HG03095 (cell line): ENCODE data around the gene LETM1.

Source experiments
- ATAC-seq: cut with Tn5 transposase; IDR thresholded peaks from one replicate; pipeline ENCODE4 v1.9.1; 2021; ENCODE audit warnings: moderate library complexity; ENCODE audit not compliant: unreplicated experiment

The LETM1 gene

DNA sequence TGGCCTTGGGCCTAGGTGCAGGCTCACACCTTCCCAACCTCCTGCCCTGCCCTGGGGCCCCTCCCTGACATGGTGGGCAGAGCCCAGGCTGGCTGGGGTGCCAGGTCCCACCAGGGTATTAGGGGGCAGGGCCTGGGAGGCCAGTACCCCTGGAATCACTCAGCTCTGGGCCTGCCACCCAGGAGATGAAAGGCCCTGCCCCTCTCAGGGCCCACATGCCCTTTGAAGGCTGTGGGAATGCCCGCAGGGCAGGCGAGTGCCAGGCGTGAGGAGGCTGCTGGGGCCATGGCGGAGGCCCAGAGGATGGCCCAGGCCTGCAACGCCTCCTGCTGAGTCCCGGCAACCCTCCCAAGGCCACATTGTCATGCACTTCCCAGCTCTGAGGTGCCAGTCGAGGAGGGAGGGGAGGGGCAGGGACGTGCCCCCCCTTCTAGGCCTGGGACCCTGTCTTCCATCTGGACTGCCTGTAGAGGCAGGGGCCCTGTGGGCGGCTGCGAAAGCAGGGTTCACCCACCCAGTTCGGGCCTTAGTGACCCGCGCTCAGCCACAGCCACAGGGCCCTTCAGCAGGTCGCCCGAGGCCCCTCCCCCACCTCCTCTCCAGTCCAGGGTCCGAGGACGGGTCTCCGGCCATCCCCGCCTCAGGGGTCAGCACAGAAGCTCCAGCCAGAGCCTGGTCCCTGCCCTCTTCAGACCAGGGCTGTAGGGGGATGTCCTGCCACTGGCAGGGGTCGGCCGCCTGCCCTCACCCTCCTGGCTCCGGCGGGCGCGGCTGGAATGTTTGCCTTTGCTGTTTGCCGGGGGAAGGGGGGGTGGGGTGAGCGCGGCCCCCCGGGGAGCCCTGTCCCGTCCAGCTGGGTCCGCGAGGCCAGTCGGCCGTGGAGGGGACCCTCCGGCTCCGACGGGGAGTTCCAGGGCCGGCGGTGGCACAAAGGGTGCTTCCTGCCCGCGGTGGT is 89.6 kb downstream of the LETM1 start:
- no peak for ATAC-seq

DNA sequence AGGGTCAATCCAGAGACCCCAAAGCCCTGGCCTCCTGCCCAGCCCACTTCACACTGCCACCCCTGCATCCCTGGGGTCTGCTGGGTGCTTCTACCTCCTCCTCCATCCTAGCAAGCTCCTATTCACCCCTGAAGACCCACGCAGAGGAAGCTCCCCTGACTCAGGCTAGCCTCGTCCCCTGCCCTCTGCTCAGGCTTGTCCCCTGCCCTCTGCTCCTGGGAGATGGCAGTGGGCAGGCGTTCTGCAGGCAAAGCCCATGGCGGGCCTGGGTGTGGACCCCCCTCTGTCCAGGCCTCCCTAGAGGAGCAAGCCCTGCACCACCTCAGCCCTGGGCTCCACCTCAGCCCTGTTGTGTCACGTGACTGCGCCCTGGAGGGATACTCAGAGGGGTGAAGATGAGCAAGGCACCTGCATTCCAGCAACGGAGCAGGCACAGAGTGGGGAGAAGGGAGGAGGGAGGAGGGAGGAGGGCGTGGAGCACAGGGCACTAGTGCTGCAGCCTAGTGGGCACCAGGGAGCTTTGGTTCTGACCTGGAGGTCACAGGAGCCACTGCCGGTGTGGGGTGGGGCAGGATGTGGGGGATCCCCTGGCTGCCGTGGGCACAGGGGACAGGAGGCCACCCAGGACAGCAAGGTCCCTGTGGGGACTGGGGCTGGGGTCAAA is 90.4 kb downstream of the LETM1 start:
- no peak for ATAC-seq

- no peak for ATAC-seq
Observed at GRCh38 chr4:1764670-1765069, 91.3 kb downstream of the LETM1 start.

DNA sequence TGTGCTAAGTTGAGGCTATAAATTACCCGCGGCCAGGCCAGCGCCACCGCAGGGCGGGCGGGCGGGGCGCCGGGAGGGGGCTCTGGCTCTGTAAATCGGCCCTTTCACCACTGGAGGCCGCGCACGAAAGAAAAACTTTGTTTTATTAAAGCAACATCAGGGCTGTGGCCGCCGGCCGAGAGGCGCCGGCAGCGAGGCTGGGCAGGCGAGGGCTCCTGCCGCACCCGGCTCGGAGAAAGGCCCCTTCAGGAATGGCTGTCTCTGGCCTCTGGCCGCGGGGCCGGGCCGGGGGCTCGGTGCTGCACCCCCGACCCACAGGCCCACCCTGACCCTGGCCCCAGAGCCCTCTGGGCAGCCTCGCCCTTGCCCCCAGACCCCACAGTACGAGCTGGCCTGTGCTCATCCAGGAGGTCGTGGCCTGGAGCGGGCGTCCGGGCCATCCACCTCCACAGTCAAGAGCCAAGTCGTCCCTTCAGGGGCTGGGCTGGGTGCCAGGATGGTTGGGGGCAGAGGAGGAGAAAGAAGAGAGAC is 92.3 kb downstream of the LETM1 start:
- ATAC-seq: no peak

- no peak for ATAC-seq
Observed at GRCh38 chr4:1763070-1763549, 92.8 kb downstream of the LETM1 start.

DNA sequence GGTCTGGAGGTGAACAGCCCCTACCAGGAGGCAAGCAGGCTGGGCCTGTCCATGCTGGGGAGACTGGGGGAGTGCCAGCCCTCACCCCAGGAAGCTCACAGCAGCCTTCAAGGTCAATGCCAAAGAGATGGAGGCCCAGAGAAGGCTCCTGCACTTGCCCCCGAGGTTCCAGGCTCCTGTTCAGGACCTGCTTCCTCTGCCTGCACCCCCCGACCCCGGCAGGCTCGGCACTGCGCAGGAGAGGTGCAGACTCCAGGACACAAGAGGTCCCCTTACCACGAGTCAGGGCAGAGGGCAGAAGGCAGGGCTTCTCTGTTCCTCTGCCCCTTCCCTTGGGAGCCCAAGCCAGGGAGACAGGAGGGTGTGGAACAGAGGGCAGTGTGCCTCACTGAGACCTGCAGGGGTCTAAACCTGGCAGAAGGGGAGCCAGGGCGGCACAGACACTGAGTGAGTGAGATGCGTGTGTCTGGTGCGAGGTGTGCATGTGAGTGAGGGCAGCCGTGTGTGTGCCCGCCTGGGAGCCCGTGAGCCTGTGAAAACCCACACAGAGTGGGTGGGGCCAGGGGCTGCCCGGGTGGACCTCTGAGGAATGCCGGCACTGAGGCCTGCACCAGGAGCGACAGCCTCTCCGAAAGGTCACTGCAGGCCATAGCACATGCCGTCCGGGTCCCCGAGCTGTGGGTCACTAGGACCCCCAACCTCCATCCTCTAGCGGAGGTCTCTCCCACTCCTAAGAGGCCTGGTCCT is 93.5 kb downstream of the LETM1 start:
- ATAC-seq: no peak
